ENCODE results near the gene INCENP.

The INCENP gene

DNA sequence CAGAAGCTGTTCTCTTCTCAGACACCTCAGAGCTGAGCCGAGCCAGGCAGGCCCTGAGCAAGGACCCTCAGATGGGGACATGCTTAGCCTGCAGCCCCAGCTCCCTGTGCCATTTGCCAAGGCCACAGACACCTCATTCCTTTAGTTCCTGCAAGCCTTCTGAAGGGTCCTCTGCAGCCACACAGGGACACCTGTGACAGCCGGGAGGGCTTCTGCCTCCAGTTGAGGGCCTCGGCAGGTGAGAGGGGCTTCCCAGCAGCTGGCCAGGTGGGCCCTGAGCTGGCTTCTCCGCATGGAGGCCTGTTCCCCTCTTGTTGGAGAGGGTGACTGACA lies 18.2 kb downstream of the INCENP start:
- no peak for TF ChIP-seq TCF7L2 (IDR thresholded peaks at IDR 0.05; ENCODE audit: borderline replicate concordance, low read depth, low read length)
- TF ChIP-seq ZNF274 (IDR thresholded peaks at IDR 0.05; ENCODE audit: low read length), result no peak
- no peak for TF ChIP-seq ZNF274 (tag by site-specific recombination; IDR thresholded peaks at IDR 0.05; ENCODE audit: borderline replicate concordance)
- no peak for TF ChIP-seq ZNF214 (tag by site-specific recombination; IDR thresholded peaks at IDR 0.05; ENCODE audit: borderline replicate concordance)
- no peak for TF ChIP-seq ZNF23 (tag by site-specific recombination; IDR thresholded peaks at IDR 0.05; ENCODE audit: borderline replicate concordance)
- no peak for TF ChIP-seq ZNF677 (tag by site-specific recombination; IDR thresholded peaks at IDR 0.05)
- TF ChIP-seq, protein P1, sequence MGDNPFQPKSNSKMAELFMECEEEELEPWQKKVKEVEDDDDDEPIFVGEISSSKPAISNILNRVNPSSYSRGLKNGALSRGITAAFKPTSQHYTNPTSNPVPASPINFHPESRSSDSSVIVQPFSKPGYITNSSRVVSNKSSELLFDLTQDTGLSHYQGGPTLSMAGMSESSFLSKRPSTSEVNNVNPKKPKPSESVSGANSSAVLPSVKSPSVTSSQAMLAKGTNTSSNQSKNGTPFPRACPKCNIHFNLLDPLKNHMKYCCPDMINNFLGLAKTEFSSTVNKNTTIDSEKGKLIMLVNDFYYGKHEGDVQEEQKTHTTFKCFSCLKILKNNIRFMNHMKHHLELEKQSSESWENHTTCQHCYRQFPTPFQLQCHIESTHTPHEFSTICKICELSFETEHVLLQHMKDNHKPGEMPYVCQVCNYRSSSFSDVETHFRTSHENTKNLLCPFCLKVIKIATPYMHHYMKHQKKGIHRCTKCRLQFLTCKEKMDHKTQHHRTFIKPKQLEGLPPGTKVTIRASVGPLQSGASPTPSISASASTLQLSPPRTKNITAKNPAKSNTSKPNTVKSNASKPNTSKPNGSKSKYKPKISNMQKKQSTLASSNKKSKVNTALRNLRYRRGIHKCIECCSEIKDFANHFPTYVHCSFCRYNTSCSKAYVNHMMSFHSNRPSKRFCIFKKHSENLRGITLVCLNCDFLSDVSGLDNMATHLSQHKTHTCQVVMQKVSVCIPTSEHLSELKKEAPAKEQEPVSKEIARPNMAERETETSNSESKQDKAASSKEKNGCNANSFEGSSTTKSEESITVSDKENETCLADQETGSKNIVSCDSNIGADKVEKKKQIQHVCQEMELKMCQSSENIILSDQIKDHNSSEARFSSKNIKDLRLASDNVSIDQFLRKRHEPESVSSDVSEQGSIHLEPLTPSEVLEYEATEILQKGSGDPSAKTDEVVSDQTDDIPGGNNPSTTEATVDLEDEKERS (tag by site-specific recombination; IDR thresholded peaks at IDR 0.05), result no peak
- TF ChIP-seq ZNF37A (tag by site-specific recombination; IDR thresholded peaks at IDR 0.05), result no peak
- TF ChIP-seq, protein P2, sequence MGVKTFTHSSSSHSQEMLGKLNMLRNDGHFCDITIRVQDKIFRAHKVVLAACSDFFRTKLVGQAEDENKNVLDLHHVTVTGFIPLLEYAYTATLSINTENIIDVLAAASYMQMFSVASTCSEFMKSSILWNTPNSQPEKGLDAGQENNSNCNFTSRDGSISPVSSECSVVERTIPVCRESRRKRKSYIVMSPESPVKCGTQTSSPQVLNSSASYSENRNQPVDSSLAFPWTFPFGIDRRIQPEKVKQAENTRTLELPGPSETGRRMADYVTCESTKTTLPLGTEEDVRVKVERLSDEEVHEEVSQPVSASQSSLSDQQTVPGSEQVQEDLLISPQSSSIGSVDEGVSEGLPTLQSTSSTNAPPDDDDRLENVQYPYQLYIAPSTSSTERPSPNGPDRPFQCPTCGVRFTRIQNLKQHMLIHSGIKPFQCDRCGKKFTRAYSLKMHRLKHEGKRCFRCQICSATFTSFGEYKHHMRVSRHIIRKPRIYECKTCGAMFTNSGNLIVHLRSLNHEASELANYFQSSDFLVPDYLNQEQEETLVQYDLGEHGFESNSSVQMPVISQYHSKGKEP (tag by site-specific recombination; IDR thresholded peaks at IDR 0.05), result no peak
- no peak for TF ChIP-seq EGR2 (tag by site-specific recombination; IDR thresholded peaks at IDR 0.05; ENCODE audit: low read depth)
- TF ChIP-seq, protein P3, sequence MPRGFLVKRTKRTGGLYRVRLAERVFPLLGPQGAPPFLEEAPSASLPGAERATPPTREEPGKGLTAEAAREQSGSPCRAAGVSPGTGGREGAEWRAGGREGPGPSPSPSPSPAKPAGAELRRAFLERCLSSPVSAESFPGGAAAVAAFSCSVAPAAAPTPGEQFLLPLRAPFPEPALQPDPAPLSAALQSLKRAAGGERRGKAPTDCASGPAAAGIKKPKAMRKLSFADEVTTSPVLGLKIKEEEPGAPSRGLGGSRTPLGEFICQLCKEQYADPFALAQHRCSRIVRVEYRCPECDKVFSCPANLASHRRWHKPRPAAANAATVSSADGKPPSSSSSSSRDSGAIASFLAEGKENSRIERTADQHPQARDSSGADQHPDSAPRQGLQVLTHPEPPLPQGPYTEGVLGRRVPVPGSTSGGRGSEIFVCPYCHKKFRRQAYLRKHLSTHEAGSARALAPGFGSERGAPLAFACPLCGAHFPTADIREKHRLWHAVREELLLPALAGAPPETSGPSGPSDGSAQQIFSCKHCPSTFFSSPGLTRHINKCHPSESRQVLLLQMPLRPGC (tag by site-specific recombination; IDR thresholded peaks at IDR 0.05), result no peak
- no peak for TF ChIP-seq ZNF621 (tag by site-specific recombination; IDR thresholded peaks at IDR 0.05)
- no peak for TF ChIP-seq FEZF1 (tag by site-specific recombination; IDR thresholded peaks at IDR 0.05)
- no peak for TF ChIP-seq ZNF747 (tag by site-specific recombination; IDR thresholded peaks at IDR 0.05)
- H3K36me3 ChIP-seq (ENCODE audit: control insufficient read depth in 2 of 2, insufficient read depth in 1 of 2, low read length in 2 of 2), result peaks cover 0 to 99% of the 10 kb centered on the region in 2 experiments; a peak in 2 of 3 replicates
- H3K4me3 ChIP-seq (ENCODE audit: low read depth, low read length), result no peak overlapping the region
- no peak overlapping the region for H3K27ac ChIP-seq (ENCODE audit: extremely low read depth, low read depth, low read length)
- POLR2A ChIA-PET, result interaction anchor here (0.6 kb wide), 1 partner anchor 12 kb away, joined by 4 read pairs; no protein-coding TSS in a partner anchor
- no peaks in the 10 kb centered on the region for H3K9me3 ChIP-seq (ENCODE audit: control insufficient read depth, insufficient read depth, low read depth, low read length)
- CTCF ChIA-PET, result no interaction called here
- no peaks in the 10 kb centered on the region for H3K4me1 ChIP-seq (ENCODE audit: control insufficient read depth, insufficient read depth, low read length)

DNA sequence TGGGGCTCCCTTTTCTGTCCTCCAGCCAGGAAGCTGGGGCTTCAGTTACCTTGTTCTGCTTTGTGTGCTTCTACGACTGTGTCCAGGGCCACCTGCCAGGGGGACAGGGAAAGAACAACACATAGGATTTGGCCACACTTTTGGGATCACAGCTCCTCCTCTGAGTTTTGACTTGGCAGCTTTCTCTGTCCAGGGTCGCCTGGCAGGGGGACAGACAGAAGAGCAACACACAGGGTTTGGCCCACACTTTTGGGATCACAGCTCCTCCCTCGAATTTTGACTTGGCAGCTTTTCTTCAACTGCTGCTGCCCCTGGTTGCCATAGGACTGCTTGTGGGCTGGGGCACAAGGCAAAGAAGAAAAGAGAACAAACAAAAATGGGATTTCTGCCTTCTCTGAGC lies 19.1 kb downstream of the INCENP start:
- H3K36me3 ChIP-seq (ENCODE audit: control insufficient read depth in 2 of 2, insufficient read depth in 1 of 2, low read length in 2 of 2), result peaks cover 0 to 100% of the 10 kb centered on the region in 2 experiments; a peak in 2 of 3 replicates
- ChIA-PET CTCF (interaction anchor here (0.6 to 2.0 kb wide), 2 partner anchors 12 to 1312 kb away, joined by 3 to 5 read pairs; no protein-coding TSS in a partner anchor), POLR2A (no interaction called here)

More for the DNA sequence above, 19.1 kb downstream of the INCENP start:
- no peak overlapping the region for H3K4me3 ChIP-seq (ENCODE audit: low read depth, low read length)
- H3K9me3 ChIP-seq (ENCODE audit: control insufficient read depth, insufficient read depth, low read depth, low read length), result no peaks in the 10 kb centered on the region
- TF ChIP-seq ZFHX2 (tag by site-specific recombination; conservative IDR thresholded peaks at IDR 0.05), result no peak
- TF ChIP-seq, protein P4, sequence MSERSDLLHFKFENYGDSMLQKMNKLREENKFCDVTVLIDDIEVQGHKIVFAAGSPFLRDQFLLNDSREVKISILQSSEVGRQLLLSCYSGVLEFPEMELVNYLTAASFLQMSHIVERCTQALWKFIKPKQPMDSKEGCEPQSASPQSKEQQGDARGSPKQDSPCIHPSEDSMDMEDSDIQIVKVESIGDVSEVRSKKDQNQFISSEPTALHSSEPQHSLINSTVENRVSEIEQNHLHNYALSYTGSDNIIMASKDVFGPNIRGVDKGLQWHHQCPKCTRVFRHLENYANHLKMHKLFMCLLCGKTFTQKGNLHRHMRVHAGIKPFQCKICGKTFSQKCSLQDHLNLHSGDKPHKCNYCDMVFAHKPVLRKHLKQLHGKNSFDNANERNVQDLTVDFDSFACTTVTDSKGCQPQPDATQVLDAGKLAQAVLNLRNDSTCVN (tag by site-specific recombination; optimal IDR thresholded peaks at IDR 0.05), result no peak
- TF ChIP-seq ZBTB17 (tag by site-specific recombination; IDR thresholded peaks at IDR 0.05), result no peak
- TF ChIP-seq, protein P5, sequence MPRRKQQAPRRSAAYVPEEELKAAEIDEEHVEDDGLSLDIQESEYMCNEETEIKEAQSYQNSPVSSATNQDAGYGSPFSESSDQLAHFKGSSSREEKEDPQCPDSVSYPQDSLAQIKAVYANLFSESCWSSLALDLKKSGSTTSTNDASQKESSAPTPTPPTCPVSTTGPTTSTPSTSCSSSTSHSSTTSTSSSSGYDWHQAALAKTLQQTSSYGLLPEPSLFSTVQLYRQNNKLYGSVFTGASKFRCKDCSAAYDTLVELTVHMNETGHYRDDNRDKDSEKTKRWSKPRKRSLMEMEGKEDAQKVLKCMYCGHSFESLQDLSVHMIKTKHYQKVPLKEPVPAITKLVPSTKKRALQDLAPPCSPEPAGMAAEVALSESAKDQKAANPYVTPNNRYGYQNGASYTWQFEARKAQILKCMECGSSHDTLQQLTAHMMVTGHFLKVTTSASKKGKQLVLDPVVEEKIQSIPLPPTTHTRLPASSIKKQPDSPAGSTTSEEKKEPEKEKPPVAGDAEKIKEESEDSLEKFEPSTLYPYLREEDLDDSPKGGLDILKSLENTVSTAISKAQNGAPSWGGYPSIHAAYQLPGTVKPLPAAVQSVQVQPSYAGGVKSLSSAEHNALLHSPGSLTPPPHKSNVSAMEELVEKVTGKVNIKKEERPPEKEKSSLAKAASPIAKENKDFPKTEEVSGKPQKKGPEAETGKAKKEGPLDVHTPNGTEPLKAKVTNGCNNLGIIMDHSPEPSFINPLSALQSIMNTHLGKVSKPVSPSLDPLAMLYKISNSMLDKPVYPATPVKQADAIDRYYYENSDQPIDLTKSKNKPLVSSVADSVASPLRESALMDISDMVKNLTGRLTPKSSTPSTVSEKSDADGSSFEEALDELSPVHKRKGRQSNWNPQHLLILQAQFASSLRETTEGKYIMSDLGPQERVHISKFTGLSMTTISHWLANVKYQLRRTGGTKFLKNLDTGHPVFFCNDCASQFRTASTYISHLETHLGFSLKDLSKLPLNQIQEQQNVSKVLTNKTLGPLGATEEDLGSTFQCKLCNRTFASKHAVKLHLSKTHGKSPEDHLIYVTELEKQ (tag by site-specific recombination; IDR thresholded peaks at IDR 0.05; ENCODE audit: borderline replicate concordance), result no peak
- TF ChIP-seq ZNF157 (tag by site-specific recombination; IDR thresholded peaks at IDR 0.05), result no peak
- no peak for TF ChIP-seq ZNF48 (tag by site-specific recombination; IDR thresholded peaks at IDR 0.05)
- TF ChIP-seq ZNF596 (tag by site-specific recombination; IDR thresholded peaks at IDR 0.05), result no peak
- no peak for TF ChIP-seq ZBTB1 (tag by site-specific recombination; IDR thresholded peaks at IDR 0.05)
- TF ChIP-seq GLIS1 (tag by site-specific recombination; IDR thresholded peaks at IDR 0.05), result no peak
- no peak for TF ChIP-seq ZBTB48 (tag by site-specific recombination; IDR thresholded peaks at IDR 0.05)
- TF ChIP-seq SALL2 (tag by site-specific recombination; IDR thresholded peaks at IDR 0.05; ENCODE audit: borderline replicate concordance), result no peak
- no peak for TF ChIP-seq FEZF1 (tag by site-specific recombination; IDR thresholded peaks at IDR 0.05)
- H3K4me1 ChIP-seq (ENCODE audit: control insufficient read depth, insufficient read depth, low read length), result no peaks in the 10 kb centered on the region
- H3K27ac ChIP-seq (ENCODE audit: extremely low read depth, low read depth, low read length), result no peak overlapping the region
